Measurements from ENCODE around the gene CNKSR3. TPM values are rescaled to one million over a fixed set of nuclear protein-coding genes. Genes with fewer than 3 reads are reported as not detected.

The CNKSR3 gene
- total RNA-seq, 1 donor from 2014 or later: 9.9 TPM

DNA sequence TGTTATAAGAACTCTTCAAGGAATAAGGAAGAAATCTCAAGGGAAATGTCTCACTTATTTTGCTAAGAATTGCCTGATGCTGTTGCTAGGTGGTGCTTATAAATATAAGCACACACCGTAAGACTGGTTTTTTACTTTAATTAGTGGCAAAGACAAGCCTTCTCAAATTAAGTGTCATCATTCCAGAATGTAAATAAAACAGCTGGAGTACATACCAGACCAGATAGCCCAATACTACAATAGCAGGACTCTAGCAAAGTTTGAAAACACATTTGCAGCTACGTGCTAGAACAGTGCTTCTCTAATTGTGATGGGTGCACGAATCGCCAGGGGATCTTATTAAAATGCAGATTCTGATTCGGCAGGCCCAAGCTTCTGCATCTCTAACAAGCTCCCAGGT is 6.8 kb downstream of the CNKSR3 start:
- DNase-seq (ENCODE audit: low spot score): no peak

DNA sequence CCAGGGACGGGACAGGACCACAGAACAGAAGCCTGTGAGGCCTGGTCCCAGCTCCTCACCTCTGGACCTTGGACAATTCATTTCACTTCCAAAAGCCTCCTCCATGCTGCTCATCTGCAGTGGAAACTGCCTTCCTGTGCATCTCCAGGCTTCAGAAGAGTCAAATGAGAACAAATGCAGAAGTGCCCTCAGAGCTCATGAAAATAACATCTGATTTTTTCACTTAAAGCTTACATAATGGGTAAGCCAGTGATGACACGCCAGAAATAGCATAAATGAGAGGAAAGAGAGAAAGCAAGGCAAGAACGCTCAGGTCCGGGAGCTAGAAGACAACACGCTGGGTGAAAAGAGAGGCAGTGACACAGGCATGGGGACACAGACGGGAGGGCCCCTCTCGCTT is 7.9 kb downstream of the CNKSR3 start:
- DNase-seq (ENCODE audit: low spot score): no peak

DNA sequence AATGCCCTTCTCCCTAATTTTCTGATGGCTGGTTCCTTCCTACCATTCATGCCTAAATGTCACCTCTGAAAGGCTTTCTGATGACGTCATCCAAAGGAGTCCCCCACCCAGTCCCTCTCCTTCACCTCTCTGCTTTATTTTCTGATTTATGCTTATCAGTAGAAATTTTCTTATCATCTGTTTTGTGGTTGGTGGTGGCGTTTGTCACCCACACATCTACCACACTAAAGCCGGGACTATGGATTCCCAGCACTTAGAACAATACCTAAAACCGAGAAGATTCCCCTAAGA is 9.0 kb downstream of the CNKSR3 start:
- DNase-seq (ENCODE audit: low spot score): no peak

DNA sequence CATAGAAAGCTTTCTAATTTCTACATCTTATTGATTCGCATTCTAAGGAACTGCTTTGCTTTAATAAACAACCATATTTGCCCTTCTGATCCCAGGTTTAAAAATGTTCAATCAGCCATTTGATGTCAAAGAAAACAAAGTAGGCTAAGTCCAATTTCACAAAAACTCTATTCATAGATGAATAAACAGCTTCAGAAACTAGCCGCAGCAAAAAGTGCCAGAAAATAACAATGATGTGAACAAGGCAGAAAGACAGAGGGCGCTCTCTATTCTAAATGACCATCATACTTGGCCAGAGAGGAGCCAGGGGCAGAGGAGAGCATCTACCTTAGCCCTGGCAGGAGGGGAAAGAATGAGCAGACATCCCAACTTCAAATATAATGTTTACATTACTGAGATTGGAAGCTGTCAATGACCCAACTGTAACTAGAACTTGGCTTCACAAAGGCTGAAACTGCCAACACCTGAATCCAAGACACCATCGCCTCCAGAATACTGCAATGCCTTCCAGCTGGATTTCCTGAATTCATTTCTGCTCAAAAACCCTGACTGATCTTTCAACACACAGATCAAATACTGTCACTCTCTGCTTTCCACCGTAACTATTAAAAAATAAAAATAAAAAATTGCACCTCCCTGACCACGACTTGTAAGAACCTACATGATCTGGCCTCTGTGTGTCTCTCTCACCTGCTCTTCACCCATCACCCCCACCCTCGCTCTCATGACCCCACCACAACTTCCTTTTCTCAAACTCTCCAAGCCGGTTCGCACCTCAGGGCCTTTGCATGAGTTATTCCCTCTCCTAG is 9.5 kb downstream of the CNKSR3 start:
- no peak for DNase-seq (ENCODE audit: low spot score)

DNA sequence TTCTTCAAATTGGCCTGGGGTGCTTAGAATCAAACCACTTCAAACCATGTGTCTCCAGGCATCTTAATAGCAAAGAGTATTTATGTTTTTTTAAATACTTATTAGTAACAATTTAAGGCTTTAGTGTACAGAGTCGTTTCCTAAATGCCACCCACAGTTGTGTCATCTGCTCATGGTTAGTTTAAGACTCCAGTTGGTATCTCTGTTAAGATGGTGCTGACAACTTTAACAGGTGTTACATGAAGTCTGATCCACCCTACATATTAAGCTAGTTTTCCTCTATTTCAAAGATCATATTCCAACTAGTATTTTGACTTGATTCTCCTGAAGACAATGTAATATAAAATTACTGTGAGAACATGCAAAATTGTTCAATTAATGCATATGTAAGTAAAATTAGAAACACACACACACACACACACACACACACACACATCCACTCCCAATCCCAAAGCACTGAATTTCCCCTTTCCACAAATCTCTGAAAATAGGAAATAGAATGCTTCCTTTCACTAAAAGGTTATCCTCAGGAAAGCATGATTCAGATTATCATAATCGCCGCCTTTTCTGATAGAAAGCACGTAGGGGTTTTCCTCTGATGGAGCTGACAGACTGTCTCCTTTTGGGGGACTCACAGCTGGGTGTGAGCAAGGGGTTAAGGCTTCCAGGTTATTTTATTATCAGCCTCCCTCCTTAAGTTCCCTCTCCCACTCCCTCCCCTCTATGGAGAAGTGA is 10.5 kb downstream of the CNKSR3 start:
- no peak for DNase-seq (ENCODE audit: low spot score)

DNA sequence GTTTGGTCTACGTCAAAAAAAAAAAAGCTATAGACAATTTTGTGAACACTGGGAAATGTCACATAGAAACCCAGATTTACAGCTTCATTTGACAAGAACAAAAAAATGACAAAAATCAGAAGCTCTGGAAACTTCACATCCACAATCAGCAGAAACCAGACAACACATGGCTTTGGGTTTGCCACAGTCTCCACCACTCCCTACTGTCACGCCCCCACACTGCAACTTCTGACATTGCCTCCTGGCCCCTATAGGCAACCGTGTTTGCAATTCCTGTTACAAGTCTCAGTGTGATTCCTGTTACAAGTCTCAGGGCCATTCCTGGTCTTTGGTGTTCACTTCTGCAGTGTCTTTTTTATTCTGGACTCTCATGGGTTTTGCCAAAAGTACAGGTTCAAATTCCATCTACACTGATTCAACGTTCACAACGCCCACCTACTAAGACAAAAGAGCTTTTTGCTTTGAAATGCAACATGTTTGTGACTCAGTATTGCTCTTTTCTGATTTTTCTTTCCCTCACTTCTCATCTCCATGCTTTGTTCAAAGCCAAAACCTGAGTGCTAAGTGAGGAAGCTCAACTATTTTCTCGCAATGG is 12.0 kb downstream of the CNKSR3 start:
- no peak for DNase-seq (ENCODE audit: low spot score)

DNA sequence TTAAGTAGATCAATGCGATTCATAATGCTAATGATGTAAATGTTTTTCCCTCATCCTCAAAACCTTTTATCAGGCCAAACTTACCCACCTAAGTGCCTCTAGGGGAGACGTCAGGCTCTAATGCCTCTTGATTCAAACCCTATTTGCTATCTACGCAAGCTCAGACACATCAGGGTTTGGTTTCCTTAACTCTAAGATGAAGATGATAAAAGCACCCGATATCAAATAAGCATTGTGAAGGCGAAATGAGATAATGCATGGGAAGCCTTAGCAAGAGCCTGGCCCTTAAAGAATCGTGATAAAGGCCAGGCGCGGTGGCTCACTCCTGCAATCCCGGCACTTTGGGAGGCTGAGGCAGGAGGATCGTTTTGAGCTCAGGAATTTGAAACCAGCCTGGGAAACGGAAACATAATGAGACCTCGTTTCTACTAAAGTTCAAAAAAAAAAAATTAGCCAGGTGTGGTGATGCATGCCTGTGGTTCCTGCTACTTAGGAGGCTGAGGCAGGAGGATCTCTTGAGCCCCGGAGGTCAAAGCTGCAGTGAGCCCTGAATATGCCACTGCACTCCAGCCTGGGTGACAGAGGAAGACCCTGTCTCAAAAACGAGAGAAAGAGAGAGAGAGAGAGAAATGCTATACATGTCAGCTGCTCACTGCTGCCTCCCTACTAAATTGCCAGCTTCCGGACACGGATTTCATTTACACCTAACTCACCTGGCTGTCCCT is 13.5 kb downstream of the CNKSR3 start:
- no peak for DNase-seq (ENCODE audit: low spot score)

DNA sequence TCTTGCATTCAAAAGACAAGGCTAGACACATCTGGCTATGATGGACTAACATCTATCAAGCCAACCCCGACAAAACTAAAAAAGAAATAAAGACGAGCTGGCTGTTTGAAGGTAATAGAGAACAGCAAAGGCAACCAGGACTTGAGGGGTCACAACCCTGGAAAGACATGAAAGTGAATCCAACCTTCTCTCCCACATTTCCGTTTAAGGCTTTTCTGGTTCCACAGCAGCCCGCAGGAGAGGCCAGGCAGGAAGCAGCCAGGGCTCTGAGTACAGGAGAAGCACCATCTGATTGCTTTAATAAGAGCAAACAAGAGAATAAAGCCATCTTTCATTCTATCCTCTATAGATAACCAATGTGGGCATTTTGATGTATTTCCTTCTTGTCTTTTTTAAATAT is 14.3 kb downstream of the CNKSR3 start:
- no peak for DNase-seq (ENCODE audit: low spot score)

DNA sequence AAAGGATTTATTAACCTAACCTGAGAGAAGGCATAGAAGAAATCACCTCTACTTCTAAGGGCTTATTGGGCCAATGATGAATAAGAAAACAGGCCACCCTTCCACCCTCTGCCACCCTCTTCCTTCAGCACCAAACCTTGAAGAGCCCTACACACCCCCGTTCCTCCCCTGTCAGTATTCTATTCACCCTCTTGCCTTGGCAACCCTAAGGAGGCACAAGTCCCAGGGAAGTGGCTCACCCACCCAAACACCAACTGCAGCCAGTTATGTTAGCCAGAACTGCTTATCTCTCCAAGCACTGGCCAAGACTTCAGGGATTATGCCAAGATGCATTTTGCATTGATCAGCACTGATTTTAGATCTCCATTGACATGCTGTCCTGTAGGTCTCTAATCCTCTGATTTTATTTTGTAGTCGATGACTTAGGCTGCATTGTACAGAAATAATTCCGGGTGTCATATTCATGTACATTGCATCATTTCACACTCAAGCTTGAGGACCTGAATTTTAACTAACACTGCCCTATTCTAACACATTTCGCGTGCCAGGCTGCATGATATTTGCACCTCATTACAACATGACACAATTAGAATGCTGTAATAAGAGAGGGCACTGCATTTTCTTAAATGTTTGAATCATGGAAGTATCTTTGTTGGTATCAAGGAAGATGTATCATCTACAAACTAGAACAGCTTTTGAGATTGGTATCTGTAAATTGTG is 15.7 kb downstream of the CNKSR3 start:
- no peak for DNase-seq (ENCODE audit: low spot score)

DNA sequence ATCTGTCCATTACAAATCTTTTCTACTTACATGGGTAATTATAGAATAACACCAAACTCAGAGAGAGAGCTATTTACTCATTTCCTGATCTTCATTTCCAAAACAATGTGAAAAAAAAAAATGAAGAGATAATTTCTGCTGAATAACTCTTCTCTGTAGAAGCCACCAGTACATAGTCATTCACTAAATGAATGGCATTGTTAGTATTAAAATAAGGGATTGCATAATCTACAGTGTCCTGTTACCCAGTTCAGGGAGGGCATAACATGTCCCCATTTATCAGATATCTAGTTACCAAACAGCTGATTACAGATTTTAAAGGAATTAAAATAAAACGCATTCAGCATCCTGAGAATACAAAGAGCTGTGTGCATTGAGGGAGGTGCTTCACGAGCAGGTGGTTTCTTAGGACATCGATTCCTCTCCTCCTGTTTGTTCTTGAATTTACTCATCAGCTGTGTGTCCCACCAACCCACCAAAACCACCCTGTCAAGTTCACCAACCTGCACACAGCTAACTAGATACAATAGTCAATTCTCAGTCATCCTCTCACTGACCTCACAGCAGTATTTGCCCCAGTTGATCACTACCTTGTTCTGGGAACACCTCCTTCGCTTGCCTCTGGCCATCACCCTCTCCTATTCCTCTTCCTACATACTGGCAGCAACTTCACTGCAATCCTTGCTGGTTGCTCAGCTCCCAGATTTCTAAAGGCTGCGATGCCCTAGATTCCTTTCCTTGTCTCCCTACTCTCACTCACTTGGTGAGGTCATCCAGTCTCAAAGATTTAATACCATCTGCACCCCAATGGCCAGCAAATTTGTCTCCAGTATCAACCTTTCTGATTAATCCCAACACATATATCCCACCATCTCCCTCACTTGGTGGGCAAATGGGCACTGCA is 18.7 kb downstream of the CNKSR3 start:
- DNase-seq (ENCODE audit: low spot score): no peak

DNA sequence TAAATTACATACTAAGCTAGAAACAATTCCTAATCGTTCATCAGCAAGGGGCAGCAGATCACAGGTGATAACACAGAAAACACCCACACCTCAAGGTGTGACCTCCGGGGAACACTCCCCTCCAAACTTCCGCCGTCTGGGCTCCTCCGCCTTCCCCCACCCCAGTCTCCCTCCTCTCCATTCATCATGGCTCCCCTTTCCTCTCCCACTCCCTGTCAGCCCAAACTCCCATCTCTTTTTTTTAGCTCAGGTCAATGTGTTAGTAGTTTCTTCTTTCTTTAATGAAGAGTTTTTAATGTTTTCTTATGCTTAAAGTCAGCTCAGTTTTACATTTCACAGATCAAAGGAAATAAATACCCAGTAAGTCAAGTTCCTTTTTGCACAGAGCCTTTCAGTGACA is 20.7 kb downstream of the CNKSR3 start:
- no peak for DNase-seq (ENCODE audit: low spot score)

DNA sequence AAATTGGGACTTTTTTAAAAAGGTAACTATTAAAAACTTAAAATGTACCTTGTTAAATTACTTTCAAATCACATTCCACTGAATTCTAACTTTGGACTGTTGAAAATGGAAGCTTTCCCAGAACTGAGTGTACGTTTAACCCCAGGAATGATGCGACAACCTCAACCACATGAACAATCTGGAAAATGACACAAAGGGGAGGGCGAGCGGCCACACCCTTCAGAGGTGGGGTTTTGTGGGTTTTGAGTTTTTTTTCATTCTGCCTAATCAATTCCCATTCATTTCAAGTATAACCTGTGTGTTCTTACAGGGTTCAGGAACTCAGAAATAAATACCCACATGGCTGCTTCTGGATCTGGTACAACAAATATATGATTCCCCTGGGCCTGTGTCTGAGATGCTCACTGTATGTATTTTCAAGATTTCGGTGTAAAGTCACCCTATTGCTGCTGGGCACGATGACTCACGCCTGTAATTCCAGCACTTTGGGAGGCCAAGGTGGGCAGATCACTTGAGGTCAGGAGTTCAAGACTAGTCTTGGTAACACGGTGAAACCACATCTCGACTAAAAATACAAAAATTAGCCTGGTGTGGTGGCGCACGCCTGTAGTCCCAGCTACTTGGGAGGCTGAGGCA is 21.6 kb downstream of the CNKSR3 start:
- no peak for DNase-seq (ENCODE audit: low spot score)

DNA sequence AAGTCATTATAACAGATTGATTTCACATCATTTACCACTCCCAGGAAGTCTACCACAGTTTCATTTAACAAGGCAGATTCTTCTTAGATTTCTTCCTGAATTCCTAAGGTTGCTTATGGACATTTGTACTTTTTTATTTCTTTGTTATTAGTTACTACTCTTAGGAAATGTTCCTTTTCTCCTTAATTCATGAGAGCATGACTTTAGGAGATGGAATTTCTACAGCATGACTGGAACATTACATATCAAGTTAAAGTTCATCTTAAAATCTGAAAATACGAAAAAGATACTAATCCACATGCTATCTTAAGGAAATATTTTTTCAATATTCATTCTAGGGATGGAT is 22.3 kb downstream of the CNKSR3 start:
- DNase-seq (ENCODE audit: low spot score): no peak

DNA sequence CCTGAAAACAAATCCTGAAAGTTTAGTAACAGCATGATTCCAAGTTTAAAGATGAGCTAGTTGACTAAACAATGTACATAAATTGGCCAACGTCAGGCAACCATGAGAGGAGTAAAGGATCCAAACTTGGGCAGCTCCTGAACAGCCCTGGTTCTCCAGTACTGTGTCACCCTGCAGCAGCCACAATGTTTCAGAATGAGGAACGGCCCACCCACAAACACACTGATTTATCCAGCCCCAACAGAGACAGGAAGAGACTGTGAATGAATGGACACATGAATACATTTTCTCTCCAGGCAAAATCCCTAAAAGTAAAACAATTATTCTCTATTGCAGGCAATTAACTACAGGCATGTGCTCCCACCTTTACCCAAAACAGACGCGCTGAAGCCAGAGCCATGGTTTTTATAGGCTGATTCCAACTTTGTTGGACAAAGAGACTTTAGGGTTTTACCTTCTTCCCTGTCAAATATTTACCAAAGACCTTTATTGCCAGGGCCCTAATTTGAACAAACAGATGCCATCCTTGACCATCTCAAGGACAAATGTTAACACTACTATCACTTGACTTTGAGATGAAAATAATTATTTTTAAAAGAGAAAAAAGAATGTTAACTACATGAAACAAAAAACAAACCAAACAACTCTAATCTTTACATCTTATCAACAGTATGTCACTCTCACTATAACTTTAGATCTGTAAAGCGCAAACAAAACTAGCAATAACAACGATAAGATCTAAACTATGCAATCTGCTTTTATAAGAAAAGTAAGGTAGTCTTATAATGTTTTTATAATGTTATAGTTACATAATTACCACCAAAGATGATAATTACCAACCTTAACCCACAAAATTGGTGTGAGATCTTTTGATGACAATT is 22.9 kb downstream of the CNKSR3 start:
- no peak for DNase-seq (ENCODE audit: low spot score)

DNA sequence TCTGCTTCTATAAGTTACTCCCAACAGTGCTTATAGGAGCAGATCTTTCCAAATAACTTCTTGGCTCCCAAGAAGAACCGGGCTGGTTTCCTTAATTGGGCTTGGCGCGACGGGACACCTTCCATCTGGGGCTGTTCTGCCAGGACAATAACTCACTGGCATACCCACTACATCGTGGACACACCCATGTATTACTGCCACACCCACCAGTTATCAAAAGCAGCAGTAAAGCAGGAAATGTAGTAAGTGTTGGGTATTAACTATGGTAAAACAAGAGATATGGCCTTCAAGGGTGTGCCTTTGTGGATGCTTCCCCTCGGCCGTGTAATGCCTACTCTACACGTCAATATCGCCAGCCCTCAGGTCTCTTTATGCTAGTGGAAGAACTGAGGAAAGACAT is 24.7 kb downstream of the CNKSR3 start:
- DNase-seq (ENCODE audit: low spot score): no peak

DNA sequence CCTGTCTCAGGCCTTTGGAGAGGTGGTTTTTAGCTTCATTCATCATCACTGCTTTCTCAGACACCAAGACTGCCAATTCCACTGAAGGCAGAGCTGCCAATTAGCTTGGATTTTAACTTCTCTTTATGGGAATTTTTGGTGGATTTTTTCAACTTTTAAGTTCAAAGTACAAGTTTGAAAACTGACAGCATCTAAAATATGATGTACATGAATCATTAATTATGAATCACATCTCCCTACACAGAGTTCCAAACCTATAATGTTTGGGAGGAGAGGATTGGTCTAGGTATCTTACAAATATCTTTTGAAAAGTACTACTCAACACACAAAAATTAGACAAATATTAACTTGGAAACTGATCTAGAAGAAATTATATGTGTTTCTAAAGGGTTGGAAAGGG is 25.5 kb downstream of the CNKSR3 start:
- DNase-seq (ENCODE audit: low spot score): no peak

DNA sequence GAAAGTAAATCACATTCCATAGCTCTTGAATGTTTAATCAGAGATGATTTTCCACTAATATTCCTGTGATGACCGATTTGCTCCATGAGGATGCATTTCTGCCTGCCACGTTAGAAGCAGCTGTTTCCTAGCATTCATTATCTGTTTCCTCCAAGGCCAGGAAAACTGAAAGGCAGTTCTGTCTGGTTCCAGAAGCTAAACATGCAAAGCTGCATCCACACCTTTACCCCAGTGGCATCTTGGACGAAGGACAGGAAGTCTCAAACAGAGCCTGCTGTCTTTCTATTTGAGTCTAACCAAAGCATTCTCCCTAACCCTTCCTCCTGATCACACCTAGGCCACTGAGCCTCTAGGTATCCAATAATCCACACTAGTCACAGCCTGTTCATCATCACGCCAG is 27.6 kb downstream of the CNKSR3 start:
- no peak for DNase-seq (ENCODE audit: low spot score)

DNA sequence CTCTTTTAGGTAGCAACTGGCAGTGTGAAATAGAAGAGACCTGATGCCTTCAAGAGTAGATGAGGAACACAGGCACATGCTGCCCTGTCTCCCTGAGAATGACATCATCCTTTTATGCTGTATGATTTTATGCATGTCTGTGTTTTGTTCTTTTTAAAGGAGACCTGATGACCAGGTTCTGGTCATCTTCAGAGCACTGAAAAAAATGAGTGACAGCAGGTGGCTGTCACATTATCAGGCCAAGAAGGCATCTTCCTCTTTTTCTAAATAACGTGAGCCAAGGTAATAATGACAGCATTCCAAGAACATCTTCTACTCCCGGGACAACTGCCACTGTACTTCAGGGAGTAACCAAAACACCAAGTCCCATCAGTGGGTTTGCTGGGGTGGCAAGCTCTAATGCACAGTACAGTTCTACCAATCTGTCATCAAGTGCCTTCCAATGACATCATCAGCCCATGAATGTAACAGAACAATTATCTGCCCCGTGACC is 28.9 kb downstream of the CNKSR3 start:
- DNase-seq (ENCODE audit: low spot score): no peak
